Neural cell (in vitro differentiated cells): ENCODE measurements around the gene HSD17B2. TPM values are rescaled to one million over a fixed set of nuclear protein-coding genes. Genes with fewer than 3 reads are reported as not detected.

Source experiments
- H2AFZ ChIP-seq: fragments of 200-600, 300-800 bp; sonication (generic), shearing (Covaris generic); 2 replicates; pipeline ENCODE4 v1.6.0; 2014; ENCODE audit warnings: low read depth, mild to moderate bottlenecking, antibody characterized with exemption, low read length, moderate library complexity
- H3F3A ChIP-seq: fragments of 200-600 bp; shearing (Covaris generic); 2 replicates; pipeline ENCODE4 v1.6.1; 2016; ENCODE audit warnings: mild to moderate bottlenecking, moderate library complexity, mixed read lengths, antibody characterized with exemption, low read length; ENCODE audit not compliant: insufficient read depth, poor library complexity, severe bottlenecking
- H3K27ac ChIP-seq: fragments of 200-600, 300-800 bp; sonication (generic), shearing (Covaris generic); 2 replicates; pipeline ENCODE4 v1.5.1; 2014; ENCODE audit warnings: mild to moderate bottlenecking, low read length, moderate library complexity
- H3K27me3 ChIP-seq: fragments of 300-800, 200-600 bp; sonication (generic), shearing (Covaris generic); 2 replicates; pipeline ENCODE4 v1.6.0; 2014; ENCODE audit warnings: mild to moderate bottlenecking, low read depth, low read length, moderate library complexity; ENCODE audit not compliant: insufficient read depth
- H3K36me3 ChIP-seq: fragments of 300-800, 200-600 bp; sonication (generic), shearing (Covaris generic); 2 replicates; pipeline ENCODE4 v1.5.1; 2014; ENCODE audit warnings: mild to moderate bottlenecking, antibody characterized with exemption, low read length, moderate library complexity; ENCODE audit not compliant: insufficient read depth
- H3K4me2 ChIP-seq: fragments of 300-800, 200-600 bp; sonication (generic), shearing (Covaris generic); 2 replicates; pipeline ENCODE4 v1.6.0; 2014; ENCODE audit warnings: mild to moderate bottlenecking, low read length
- H3K4me3 ChIP-seq: fragments of 300-800, 200-600 bp; sonication (generic), shearing (Covaris generic); 2 replicates; pipeline ENCODE4 v1.5.1; 2014; ENCODE audit warnings: mild to moderate bottlenecking, low read length, moderate library complexity
- H3K79me2 ChIP-seq: fragments of 200-600 bp; shearing (Covaris generic); replicated peaks from 2 replicates; pipeline ENCODE4 v1.6.0; 2014; ENCODE audit warnings: mild to moderate bottlenecking, low read length, moderate library complexity; ENCODE audit not compliant: insufficient read depth
- H3K9ac ChIP-seq: fragments of 300-800, 200-600 bp; sonication (generic), shearing (Covaris generic); 2 replicates; pipeline ENCODE4 v1.6.1; 2016; ENCODE audit warnings: mild to moderate bottlenecking, low read length, mixed read lengths
- H3K9me2 ChIP-seq: fragments of 200-600 bp; shearing (Covaris generic); 2 replicates; pipeline ENCODE4 v1.6.1; 2016; ENCODE audit warnings: mild to moderate bottlenecking, low read length, mixed read lengths; ENCODE audit not compliant: insufficient read depth
- H3K9me3 ChIP-seq: fragments of 200-600, 300-800 bp; sonication (generic), shearing (Covaris generic); 2 replicates; pipeline ENCODE4 v1.6.1; 2016; ENCODE audit warnings: mild to moderate bottlenecking, mixed run types, low read length, moderate library complexity, mixed read lengths
- H4K20me1 ChIP-seq: fragments of 200-600 bp; shearing (Covaris generic); 2 replicates; pipeline ENCODE4 v1.6.1; 2016; ENCODE audit warnings: mild to moderate bottlenecking, mixed run types; ENCODE audit not compliant: insufficient read depth
- CTCF ChIP-seq: fragments of 450-650 bp; IDR thresholded peaks from 2 replicates; pipeline ENCODE4 v1.5.1; 2014; ENCODE audit warnings: antibody characterized with exemption, mild to moderate bottlenecking, moderate library complexity; ENCODE audit not compliant: poor library complexity, severe bottlenecking
- EP300 ChIP-seq: fragments of 450-650 bp; conservative IDR thresholded peaks from 2 replicates; pipeline ENCODE4 v1.6.1; 2014; ENCODE audit warnings: antibody characterized with exemption, mild to moderate bottlenecking, moderate library complexity; ENCODE audit not compliant: poor library complexity, severe bottlenecking
- EZH2 ChIP-seq: fragments of 200-600, 300-800 bp; shearing (Covaris generic), sonication (generic); IDR thresholded peaks from 2 replicates; pipeline ENCODE4 v1.6.1; 2014; ENCODE audit warnings: antibody characterized with exemption, low read length, borderline replicate concordance, mild to moderate bottlenecking; ENCODE audit not compliant: insufficient read depth, poor library complexity, severe bottlenecking
- MXI1 ChIP-seq: fragments of 450-650 bp; conservative IDR thresholded peaks from 2 replicates; pipeline ENCODE4 v1.6.1; 2014; ENCODE audit warnings: antibody characterized with exemption, mild to moderate bottlenecking; ENCODE audit not compliant: poor library complexity, severe bottlenecking
- POLR2AphosphoS5 ChIP-seq: IDR thresholded peaks from 2 replicates; pipeline ENCODE4 v1.6.1; 2012
- RAD21 ChIP-seq: fragments of 450-650 bp; conservative IDR thresholded peaks from 2 replicates; pipeline ENCODE4 v1.6.1; 2014; ENCODE audit warnings: antibody characterized with exemption, mild to moderate bottlenecking, moderate library complexity
- REST ChIP-seq: IDR thresholded peaks from 2 replicates; pipeline ENCODE4 v1.6.1; 2012; ENCODE audit warnings: borderline replicate concordance
- SMC3 ChIP-seq: fragments of 450-650 bp; conservative IDR thresholded peaks from 2 replicates; pipeline ENCODE4 v1.6.1; 2014; ENCODE audit warnings: antibody characterized with exemption, mild to moderate bottlenecking, moderate library complexity; ENCODE audit not compliant: poor library complexity
- TAF1 ChIP-seq: IDR thresholded peaks from 2 replicates; pipeline ENCODE4 v1.6.1; 2012; ENCODE audit warnings: low read depth
- polyA plus RNA-seq: library from polyadenylated mRNA; depleted of rRNA; stranded (reverse); fragments of >200 nt; gene quantifications from 2 replicates; pipeline ENCODE4 v1.2.3, GENCODE V29; 2014

The HSD17B2 gene
- polyA plus RNA-seq, 1 donor from 2014 or later: not detected

- no peak for TF ChIP-seq TAF1
- TF ChIP-seq SMC3: no peak
- TF ChIP-seq POLR2AphosphoS5: no peak
These were observed 99.8 kb downstream of the HSD17B2 start (continued) for GRCh38 chr16:82134846-82135245.

- Histone ChIP-seq H3K36me3 (no peaks in the 10 kb centered on the region), H3K9ac (no peak overlapping the region), H3F3A (no peaks in the 10 kb centered on the region), H2AFZ (no peak overlapping the region), H3K27me3 (no peaks in the 10 kb centered on the region), H4K20me1 (no peaks in the 10 kb centered on the region), H3K4me2 (no peak overlapping the region), H3K79me2 (no peaks in the 10 kb centered on the region), H3K9me2 (no peaks in the 10 kb centered on the region), H3K4me3 (no peak overlapping the region), H3K9me3 (no peaks in the 10 kb centered on the region), H3K27ac (no peak overlapping the region)
- TF ChIP-seq MXI1: no peak
- TF ChIP-seq CTCF: no peak
- TF ChIP-seq REST: no peak
- TF ChIP-seq EZH2: no peak
- no peak for TF ChIP-seq TAF1
- no peak for TF ChIP-seq EP300
- no peak for TF ChIP-seq POLR2AphosphoS5
- no peak for TF ChIP-seq SMC3
- no peak for TF ChIP-seq RAD21
These were observed 100.8 kb downstream of the HSD17B2 start for GRCh38 chr16:82135844-82136243.

- no peaks in the 10 kb centered on the region for H3K9me3 ChIP-seq
- no peak overlapping the region for H2AFZ ChIP-seq
- H3K4me2 ChIP-seq: no peak overlapping the region
These were observed 102.1 kb downstream of the HSD17B2 start for GRCh38 chr16:82136956-82137821.

More at GRCh38 chr16:82136956-82137821, 102.1 kb downstream of the HSD17B2 start:
- H3K4me3 ChIP-seq: no peak overlapping the region
- TF ChIP-seq REST: no peak
- TF ChIP-seq CTCF: no peak
- TF ChIP-seq POLR2AphosphoS5: no peak
- TF ChIP-seq SMC3: no peak
- TF ChIP-seq EP300: no peak
- no peak for TF ChIP-seq EZH2
- no peak for TF ChIP-seq TAF1
- TF ChIP-seq MXI1: no peak
- no peak for TF ChIP-seq RAD21
- no peaks in the 10 kb centered on the region for H3K79me2 ChIP-seq
- H3K9ac ChIP-seq: no peak overlapping the region
- no peaks in the 10 kb centered on the region for H3K9me2 ChIP-seq
- H3K36me3 ChIP-seq: no peaks in the 10 kb centered on the region
- H3K27ac ChIP-seq: no peak overlapping the region
- no peaks in the 10 kb centered on the region for H3K27me3 ChIP-seq
- H4K20me1 ChIP-seq: no peaks in the 10 kb centered on the region
- no peaks in the 10 kb centered on the region for H3F3A ChIP-seq
